WTC11 (cell line): Measurements from ENCODE around the gene AKAP8. TPM values are rescaled to one million over a fixed set of nuclear protein-coding genes. Genes with fewer than 3 reads are reported as not detected.
"Not testable (repeated sequence)": the region's sequence is repeated elsewhere in the genome, so short reads cannot be mapped to it uniquely, and the experiment has no call there.

Source experiments
- ATAC-seq: fragments of 200-7000 bp; cut with Tn5 transposase; 2 replicates; pipeline ENCODE4 v1.10.0; 2021; ENCODE audit warnings: mild to moderate bottlenecking, moderate library complexity
- CTCF ChIA-PET: fragments of 300-600 bp; sonication (Branson Sonifier 250); formaldehyde crosslinking; loops from one replicate; lab custom pipeline; 2021; ENCODE audit warnings: antibody characterized with exemption; lab: Charles Lee
- POLR2A ChIA-PET: fragments of 350-600 bp; sonication (Branson Sonifier 250); formaldehyde crosslinking; loops from one replicate; lab custom pipeline; 2021; ENCODE audit warnings: antibody characterized with exemption; lab: Charles Lee
- DNase-seq: peaks from one replicate; pipeline ENCODE4 v3.0.0; 2021; ENCODE audit warnings: low spot score
- H3K27ac Mint-ChIP-seq: 2 replicates; pipeline ENCODE4 v1.8.0; 2021; ENCODE audit warnings: mixed read lengths
- H3K27me3 Mint-ChIP-seq: 2 replicates; pipeline ENCODE4 v1.8.0; 2021; ENCODE audit warnings: low read depth, mild to moderate bottlenecking, moderate library complexity, mixed read lengths
- H3K36me3 Mint-ChIP-seq: 2 replicates; pipeline ENCODE4 v1.8.0; 2021; ENCODE audit warnings: mixed read lengths
- H3K4me1 Mint-ChIP-seq: 2 replicates; pipeline ENCODE4 v1.8.0; 2022; ENCODE audit warnings: mixed read lengths
- H3K4me3 Mint-ChIP-seq: 2 replicates; pipeline ENCODE4 v1.8.0; 2021; ENCODE audit warnings: mild to moderate bottlenecking, moderate library complexity, mixed read lengths
- H3K9me3 Mint-ChIP-seq: 2 replicates; pipeline ENCODE4 v1.8.0; 2021; ENCODE audit warnings: mixed read lengths
- FOXK1 ChIP-seq: sonication (generic); formaldehyde crosslinking; IDR thresholded peaks from 2 replicates; pipeline ENCODE4 v1.8.0; 2022; ENCODE audit warnings: mild to moderate bottlenecking, moderate library complexity, missing genetic modification reagents
- FOXP1 ChIP-seq: sonication (generic); formaldehyde crosslinking; IDR thresholded peaks from 2 replicates; pipeline ENCODE4 v1.8.0; 2022; ENCODE audit warnings: missing genetic modification reagents, mild to moderate bottlenecking, moderate library complexity, borderline replicate concordance
- GTF2I ChIP-seq: fragments of 250-450 bp; sonication (Bioruptor Pico); conservative IDR thresholded peaks from 2 replicates; pipeline ENCODE4 v1.4.0; 2021; ENCODE audit warnings: mild to moderate bottlenecking
- JUN ChIP-seq: sonication (generic); formaldehyde crosslinking; IDR thresholded peaks from 2 replicates; pipeline ENCODE4 v1.8.0; 2023; ENCODE audit warnings: mild to moderate bottlenecking, missing genetic modification reagents
- MLX ChIP-seq: sonication (generic); formaldehyde crosslinking; IDR thresholded peaks from 2 replicates; pipeline ENCODE4 v1.8.1; 2023; ENCODE audit warnings: mild to moderate bottlenecking, missing genetic modification reagents, moderate library complexity
- MYBL2 ChIP-seq: sonication (generic); formaldehyde crosslinking; IDR thresholded peaks from 2 replicates; pipeline ENCODE4 v1.8.1; 2023; ENCODE audit warnings: mild to moderate bottlenecking, moderate library complexity, missing genetic modification reagents
- SMAD3 ChIP-seq: sonication (generic); formaldehyde crosslinking; IDR thresholded peaks from 2 replicates; pipeline ENCODE4 v1.8.0; 2022; ENCODE audit warnings: missing genetic modification reagents, mild to moderate bottlenecking, borderline replicate concordance
- SP1 ChIP-seq: sonication (generic); formaldehyde crosslinking; conservative IDR thresholded peaks from 2 replicates; pipeline ENCODE4 v1.8.1; 2022; ENCODE audit warnings: missing genetic modification reagents
- ZNF219 ChIP-seq: sonication (generic); formaldehyde crosslinking; IDR thresholded peaks from 2 replicates; pipeline ENCODE4 v1.8.0; 2023; ENCODE audit warnings: missing genetic modification reagents, mild to moderate bottlenecking, borderline replicate concordance
- ZSCAN18 ChIP-seq: fragments of 250-450 bp; sonication (Bioruptor Pico); IDR thresholded peaks from 2 replicates; pipeline ENCODE4 v2.1.2; 2022; ENCODE audit warnings: mild to moderate bottlenecking, moderate library complexity
- total RNA-seq: library from RNA; stranded (reverse); gene quantifications from 3 replicates; pipeline ENCODE4 v1.2.3, GENCODE V29; 2021
- TF ChIP-seq, protein P1 (sequence below): sonication (generic); formaldehyde crosslinking; IDR thresholded peaks from 2 replicates; pipeline ENCODE4 v1.8.0; 2022; ENCODE audit warnings: mild to moderate bottlenecking, missing genetic modification reagents

AKAP8 gene
- total RNA-seq, 1 experiment from 2014 or later = 65.9 TPM

GRCh38 chr19:15337202-15337601, 42.4 kb downstream of the AKAP8 start (continued):
- no peak for TF ChIP-seq MLX (CRISPR knock-in tag)
- TF ChIP-seq ZSCAN18 = no peak
- no peak for TF ChIP-seq JUN (CRISPR knock-in tag)
- TF ChIP-seq FOXP1 = no peak
- no peak for TF ChIP-seq GTF2I (CRISPR knock-in tag)
- no peak for TF ChIP-seq ZNF219 (CRISPR knock-in tag)
- TF ChIP-seq, protein P1, sequence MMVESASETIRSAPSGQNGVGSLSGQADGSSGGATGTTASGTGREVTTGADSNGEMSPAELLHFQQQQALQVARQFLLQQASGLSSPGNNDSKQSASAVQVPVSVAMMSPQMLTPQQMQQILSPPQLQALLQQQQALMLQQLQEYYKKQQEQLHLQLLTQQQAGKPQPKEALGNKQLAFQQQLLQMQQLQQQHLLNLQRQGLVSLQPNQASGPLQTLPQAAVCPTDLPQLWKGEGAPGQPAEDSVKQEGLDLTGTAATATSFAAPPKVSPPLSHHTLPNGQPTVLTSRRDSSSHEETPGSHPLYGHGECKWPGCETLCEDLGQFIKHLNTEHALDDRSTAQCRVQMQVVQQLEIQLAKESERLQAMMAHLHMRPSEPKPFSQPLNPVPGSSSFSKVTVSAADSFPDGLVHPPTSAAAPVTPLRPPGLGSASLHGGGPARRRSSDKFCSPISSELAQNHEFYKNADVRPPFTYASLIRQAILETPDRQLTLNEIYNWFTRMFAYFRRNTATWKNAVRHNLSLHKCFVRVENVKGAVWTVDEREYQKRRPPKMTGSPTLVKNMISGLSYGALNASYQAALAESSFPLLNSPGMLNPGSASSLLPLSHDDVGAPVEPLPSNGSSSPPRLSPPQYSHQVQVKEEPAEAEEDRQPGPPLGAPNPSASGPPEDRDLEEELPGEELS (CRISPR knock-in tag) = no peak
- no peak for TF ChIP-seq SMAD3 (CRISPR knock-in tag)
- TF ChIP-seq MYBL2 = no peak

GRCh38 chr19:15335992-15336391, 43.6 kb downstream of the AKAP8 start:
- H3K4me1 Mint-ChIP-seq, H3K27ac Mint-ChIP-seq, H3K36me3 Mint-ChIP-seq, DNase-seq, H3K9me3 Mint-ChIP-seq, H3K27me3 Mint-ChIP-seq, POLR2A ChIA-PET, ATAC-seq, H3K4me3 Mint-ChIP-seq: not testable (repeated sequence)
- CTCF ChIA-PET = interaction anchor here (0.8 kb wide), 1 partner anchor 244 kb away, joined by 3 read pairs; no protein-coding TSS in a partner anchor

DNA sequence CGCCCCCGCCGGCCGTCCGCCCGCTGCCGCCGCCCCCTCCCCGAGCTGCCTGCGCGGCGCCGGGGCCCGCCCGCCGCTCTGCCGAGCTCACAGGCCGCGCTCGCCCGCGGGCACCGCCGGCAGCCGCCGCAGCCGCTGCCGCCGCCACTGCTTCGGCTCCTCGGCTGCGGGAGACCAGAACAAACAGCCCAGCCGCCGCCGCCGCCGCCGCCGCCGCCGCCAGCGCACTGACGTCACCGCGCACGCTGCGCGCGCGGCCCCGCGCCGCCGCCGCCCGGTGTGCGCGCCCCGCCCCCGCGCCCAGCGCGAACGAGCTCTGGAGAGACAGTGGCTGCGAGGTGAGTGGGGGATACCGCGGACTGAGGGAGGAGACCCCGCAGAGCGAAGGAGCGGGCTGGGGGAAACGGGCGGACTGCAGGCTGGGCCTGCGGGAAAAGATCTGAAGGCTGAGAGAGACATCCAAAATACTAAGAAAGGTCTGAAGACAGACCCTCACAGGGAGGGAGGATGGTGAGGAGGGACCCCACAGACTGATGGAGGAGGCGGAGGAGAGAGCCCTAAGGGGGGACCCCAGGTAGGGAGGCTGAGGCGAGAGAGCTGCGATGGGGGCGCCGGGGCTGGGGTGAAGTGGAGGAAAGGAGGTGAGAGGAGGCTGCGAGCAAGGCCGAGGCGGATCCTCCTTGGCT, 47.1 kb downstream of the AKAP8 start, which contains the start of gene BRD4:
Gene BRD4, minus strand, starts transcription at position 229 of the 686 bp plus-strand sequence. CDS start 59,440 bp downstream, outside the sequence.
- peak within 1 kb of the TSS; percentile 97 for H3K27ac Mint-ChIP-seq
- TF ChIP-seq, protein P1 (CRISPR knock-in tag) = 0 out of 2 replicates have a peak, but pooled peaks have one; percentile 36
- TF ChIP-seq FOXK1 (CRISPR knock-in tag) (no peak), SP1 (CRISPR knock-in tag) (peak; percentile 51)
- DNase-seq (peak; percentile 69), ATAC-seq (peak; percentile 73)
- ChIA-PET POLR2A (interaction anchor here (1.0 to 1.8 kb wide), 2 partner anchors 17 to 47 kb away, joined by 3 to 5 read pairs; partner anchors contain the start of gene AKAP8), CTCF (interaction anchor here (0.5 to 2.2 kb wide), 3 partner anchors 48 to 241 kb away, joined by 3 to 12 read pairs (median 5); partner anchors contain the start of gene AKAP8)
- H3K4me3 Mint-ChIP-seq = peak within 1 kb of the TSS; percentile 94
- H3K9me3 Mint-ChIP-seq = no peaks in the 10 kb centered on the region
- H3K4me1 Mint-ChIP-seq = peaks cover 30% of the 10 kb centered on the region
- no peaks in the 10 kb centered on the region for H3K27me3 Mint-ChIP-seq
- H3K36me3 Mint-ChIP-seq = no peaks in the 10 kb centered on the region
